Lung microvascular endothelial cell (primary cell): ENCODE data around the gene CSTPP1. TPM values are rescaled to one million over a fixed set of nuclear protein-coding genes. Genes with fewer than 3 reads are reported as not detected.
A peak's percentile ranks its signal among the peaks of the same experiment; 100 is the strongest.

Experiments
- DNase-seq, 2 donors: peaks; one replicate each; pipeline versions ENCODE4 v3.0.0 to v3.0.0-alpha.2; 2010; ENCODE audit warnings: low read depth in 2 of 2
- total RNA-seq: library from RNA; depleted of rRNA; stranded (reverse); fragments of >200 nt; gene quantifications from 2 replicates; pipeline ENCODE4 v1.2.1, GENCODE V29; 2014

CSTPP1 gene
- 9.1 and 11.3 TPM in 2 replicates for total RNA-seq

DNA sequence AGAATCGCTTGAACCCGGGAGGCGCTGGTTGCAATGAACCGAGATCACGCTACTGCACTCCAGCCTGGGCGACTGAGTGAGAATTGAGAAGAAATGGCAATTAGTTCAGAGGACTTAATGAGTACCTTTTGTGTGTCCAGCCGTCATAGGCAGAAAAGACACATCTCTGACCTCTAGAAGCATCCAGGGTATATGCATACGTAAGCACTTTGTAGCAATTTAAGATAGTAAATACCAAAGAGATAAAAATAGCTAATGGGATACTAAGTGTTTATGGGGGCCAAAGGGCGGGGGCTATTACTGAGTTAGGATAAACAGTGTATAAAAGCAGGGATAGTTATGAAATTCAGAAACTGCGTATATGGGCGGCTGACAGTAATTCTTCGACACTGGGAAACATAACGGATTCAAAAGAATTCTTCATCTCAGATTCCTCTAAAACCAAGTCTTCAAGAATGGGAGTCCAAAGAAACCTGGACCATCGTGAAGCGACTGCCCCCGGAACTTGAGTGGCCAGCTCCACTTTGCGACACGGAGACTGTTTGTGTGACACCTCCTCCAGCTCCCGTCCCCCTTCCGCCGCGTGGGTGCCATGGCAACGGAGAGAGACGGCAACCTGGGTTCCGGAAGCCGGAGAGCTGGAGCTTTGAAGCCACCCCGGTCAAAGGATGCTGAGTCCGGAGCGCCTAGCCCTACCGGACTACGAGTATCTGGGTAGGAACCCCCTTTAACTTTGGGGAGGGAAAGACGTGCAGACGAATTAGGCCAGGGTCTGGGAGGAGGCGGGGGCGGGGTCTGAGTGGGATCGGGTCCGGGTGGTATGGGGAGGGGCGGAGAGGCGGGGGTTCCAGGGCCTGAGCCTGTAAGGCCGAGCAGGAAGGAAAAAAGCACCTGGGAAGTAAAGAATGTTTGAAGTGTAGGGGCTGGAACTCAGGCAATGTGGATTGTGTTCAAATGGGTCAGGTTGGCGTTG is at the start of gene CSTPP1:
CSTPP1 (plus strand) TSS at position 624 of the 973 bp plus-strand sequence; CDS start at position 669, 45 bp downstream.
- DNase-seq, result peak; percentile 92 to 94

DNA sequence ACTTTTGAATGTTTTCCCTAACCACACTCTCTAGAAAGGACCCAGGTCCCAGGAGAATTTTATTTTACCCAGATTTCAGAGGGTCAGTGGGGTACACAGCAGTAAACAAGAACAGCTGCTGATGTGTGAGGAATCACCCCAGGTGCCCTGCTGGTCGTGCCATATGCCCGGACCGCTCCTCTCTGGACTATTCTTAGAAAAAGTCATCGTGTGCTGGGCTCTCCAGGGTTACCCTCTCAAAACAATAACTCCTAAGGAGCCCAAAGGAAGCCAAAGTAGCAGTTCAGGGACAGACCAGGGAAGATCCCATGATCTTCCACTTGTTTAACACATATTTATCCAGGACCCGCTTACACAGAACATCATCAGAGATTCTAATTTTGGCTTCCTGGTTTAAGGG is 47.9 kb upstream of the CSTPP1 start:
- no peak for DNase-seq

GRCh38 chr11:46889251-46889650 is 47.3 kb upstream of the CSTPP1 start:
- no peak for DNase-seq

DNA sequence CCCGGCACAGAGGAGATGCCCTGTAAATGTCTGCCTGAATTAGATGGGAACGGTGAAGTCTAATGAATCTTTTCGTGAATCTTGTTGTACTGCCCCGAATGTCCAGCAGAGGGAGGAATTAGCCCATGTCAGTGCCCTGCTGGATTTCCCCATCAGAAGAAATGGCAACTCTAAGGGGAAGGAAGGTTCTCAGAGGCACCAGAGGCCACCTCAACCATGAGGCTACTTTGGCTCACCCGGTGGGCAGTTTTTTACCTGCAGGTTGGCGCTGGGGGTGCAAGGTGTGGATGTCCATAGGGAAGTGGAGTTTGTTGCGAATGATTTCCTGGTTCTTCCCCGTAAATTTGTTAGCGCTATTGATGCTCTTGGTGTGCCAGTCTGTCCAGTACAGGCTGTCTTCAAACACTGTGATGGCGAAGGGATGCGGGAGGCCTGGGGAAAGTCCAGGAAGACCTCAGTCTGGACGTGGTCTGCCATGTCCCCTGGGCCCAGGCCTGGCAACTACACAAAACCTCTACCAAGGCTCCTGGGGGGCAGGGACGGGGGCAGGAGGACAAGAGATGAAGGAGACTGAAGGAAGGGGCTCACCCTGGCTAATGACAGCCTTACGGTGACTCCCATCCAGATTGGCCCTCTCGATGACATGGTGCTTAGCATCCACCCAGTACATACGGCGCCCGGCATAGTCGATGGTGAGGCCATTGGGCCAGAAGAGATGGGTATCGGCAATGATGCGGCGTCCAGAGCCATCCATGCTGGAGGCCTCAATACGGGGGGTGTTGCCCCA is 46.7 kb upstream of the CSTPP1 start:
- DNase-seq, result peak; percentile 72 to 80

DNA sequence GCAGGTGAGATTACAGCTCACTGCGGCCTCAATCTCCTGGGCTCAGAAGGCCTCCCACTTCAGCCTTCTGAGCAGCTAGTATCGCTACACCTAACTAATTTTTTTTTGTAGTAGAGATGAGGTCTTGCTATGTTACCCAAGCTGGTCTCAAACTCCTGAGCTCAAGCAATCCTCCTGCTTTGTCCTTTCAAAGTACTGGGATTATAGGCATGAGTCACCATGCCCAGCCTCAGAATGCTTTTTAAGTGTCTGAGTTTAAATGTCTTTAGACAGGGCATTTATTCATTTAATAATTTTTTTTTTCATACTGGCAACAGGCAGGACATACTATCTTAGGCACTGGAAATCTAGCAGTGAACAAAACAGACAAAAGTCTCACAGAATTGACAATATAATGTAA is 45.9 kb upstream of the CSTPP1 start:
- DNase-seq, result no peak

DNA sequence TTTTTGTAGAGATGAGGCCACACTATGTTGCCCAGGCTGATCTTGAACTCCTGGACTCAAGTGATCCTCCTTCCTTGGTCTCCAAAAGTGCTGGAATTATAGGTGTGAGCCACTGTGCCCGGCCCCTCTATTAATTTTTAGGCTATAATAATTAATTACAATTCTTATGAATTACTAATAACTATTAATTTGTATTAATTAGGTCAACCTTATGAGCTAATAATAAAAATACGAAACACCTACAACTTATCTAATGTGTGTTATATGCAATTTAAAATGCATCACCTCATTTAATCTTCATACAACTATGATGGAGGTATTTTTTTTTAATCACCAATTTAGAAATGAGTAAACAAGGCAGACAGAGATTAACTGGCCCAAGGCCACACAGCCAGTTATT is 44.5 kb upstream of the CSTPP1 start:
- no peak for DNase-seq

GRCh38 chr11:46892838-46893237 is 43.7 kb upstream of the CSTPP1 start:
- no peak for DNase-seq

- DNase-seq, result no peak
Measured at GRCh38 chr11:46894506-46894905, 42.1 kb upstream of the CSTPP1 start.

DNA sequence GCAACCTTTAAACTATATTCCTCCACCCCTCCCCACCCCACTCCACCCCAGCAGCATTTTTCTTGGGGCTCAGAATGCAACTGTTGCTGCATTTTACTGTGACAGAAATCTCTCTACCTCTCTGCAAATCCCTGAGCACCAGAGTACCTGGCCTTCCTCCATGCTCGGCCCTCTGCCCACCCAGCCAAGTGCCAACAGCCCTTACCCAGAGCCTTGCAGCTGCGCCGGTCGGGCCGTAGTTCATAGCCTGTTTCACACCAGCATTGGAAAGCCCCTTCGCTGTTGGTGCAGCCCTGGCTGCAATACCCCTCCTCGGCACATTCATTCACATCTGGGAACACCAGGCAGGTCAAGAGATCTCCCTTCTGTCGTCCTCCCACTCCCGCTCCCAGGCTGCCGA is 41.6 kb upstream of the CSTPP1 start:
- DNase-seq, result no peak

DNA sequence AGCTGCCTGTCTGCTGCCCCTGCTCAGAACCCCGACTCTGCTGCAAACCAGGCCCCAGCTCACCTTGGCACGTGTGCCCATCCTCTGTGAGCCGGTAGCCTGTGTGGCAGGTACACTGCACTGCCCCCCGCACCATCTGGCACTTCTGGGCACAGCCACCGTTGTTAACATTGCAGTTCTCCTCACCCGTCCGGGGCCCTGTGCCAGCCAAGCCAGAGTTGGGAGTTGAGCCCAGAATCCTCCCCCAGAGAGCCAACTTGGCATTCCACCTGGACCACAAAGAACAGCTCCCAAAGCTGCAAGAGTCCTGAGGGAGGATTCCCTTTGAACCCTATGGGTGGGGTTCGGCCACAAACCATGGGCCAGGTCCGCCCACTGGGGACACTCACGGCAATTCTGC is 40.7 kb upstream of the CSTPP1 start:
- DNase-seq, result no peak

DNA sequence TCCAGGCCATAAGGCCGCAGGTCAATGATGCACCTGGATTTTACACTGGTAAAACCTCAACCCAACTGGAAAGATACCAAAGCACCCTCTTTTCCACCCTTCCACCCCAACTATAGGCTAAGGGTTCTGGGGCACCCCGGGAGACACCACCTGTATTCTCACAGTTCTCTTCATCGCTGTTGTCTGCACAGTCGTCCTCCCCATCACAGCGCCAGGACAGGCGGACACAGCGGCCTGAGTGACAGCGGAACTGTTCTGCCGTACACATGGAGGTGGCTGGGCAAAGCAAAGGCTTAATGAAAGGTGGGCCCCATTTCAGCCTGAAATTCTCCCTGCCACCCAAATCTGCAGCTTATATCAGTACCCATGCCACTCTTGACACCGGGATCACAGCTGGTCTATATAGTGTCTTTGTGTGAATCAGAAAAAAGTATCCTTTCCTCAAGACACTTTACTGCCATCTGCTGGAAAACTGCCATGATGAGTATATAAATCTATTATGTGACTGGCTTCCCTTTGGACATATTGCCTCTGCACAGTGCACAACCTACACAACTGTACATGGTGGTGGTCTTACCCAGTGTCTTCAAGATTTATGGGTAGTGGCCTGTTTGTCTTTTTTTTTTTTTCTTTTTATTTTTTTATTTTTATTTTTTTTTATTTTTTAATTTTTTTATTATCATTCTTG is 39.7 kb upstream of the CSTPP1 start:
- DNase-seq, result peak; percentile 14 to 65

DNA sequence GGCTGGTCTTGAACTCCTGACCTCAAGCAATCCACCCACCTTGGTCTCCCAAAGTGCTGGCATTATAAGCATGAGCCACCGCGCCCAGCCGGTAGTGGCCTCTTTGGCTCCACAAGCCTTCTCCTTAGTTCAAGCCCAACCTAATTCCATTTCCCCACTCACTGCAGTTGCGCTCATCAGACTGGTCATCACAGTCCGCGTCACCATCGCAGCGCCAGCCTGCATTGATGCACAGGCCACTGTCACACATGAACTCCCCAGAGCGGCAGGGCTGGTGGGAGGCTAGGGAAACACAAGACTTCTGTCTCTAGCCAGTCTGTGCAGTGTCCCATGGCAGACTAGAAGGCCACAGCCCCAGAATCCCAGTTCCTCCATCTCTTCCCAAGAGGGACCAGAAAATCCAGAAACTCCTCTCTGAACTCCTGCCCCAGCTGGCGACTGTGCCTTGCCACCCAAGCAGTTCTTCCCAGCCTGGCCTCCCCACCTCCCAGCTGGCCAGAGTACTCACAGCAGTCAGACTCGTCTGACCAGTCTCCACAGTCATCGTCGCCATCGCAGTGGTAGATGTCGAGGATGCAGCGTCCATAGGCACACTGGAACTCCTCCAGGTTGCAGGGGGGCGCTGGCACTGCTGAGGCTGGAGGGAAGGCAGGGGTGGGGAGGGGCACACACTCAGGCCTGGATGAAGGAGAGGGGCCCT is 38.0 kb upstream of the CSTPP1 start:
- DNase-seq, result no peak

GRCh38 chr11:46899501-46900025 is 37.0 kb upstream of the CSTPP1 start:
- no peak for DNase-seq

- DNase-seq, result no peak
Measured at GRCh38 chr11:46900091-46900746, 36.3 kb upstream of the CSTPP1 start.

DNA sequence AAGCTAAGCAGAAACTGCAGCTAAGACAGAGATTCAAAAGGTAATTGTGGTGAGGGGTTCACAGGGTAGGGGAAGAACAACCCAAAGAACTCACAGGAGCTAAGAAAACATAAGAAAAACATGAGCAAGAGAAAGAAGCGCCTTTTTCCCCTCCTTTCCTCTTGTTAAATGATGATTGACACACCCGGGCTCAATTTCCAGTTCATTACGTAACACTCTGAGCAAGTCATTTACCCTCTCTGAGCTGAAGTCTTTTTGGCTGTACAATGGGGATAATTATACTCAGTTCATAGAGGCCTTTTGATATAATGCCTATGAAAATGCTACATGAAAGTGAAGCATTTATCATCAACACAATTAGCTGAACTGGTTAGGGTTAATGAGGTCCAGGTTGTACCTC is 35.4 kb upstream of the CSTPP1 start:
- DNase-seq, result no peak

DNA sequence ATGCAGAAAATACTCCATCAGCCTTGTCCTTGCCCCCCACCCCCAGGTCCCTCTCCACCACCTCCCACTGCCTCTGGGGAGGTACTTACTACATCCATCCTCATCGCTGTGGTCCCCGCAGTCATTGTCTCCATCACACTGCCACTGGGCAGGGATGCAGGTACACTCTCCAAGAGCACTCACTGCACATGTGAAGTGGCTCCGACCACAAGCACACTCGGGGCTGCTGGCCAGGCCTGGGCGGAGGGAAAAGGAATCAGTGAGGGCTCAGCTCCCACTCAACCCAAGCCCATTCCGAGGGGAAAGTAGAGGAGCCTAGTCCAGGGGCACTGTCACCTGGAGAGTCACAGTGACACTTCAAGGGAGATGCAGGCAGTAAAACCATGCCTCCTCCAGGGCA is 33.9 kb upstream of the CSTPP1 start:
- no peak for DNase-seq

DNA sequence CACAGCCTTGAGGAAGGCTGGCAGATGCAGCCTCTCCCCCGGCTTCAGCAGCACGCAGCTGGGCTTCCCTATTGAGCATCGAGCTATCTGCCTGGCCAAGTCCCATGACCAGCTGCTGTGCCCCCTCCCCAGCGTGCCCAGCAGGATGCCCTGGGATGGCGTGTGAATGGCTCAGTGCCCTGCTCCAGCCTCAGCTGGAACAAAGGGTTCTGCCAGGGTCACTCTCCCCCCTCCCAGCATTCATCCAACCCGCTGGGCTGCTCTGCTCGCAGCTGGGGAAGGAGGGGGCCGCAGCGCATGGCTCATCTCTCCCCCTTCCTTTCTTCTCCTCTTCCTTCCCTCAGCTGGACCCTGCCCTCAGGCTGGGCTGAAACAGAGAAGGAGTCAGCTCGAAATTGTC is 32.7 kb upstream of the CSTPP1 start:
- no peak for DNase-seq

- DNase-seq, result no peak
Measured at GRCh38 chr11:46905806-46906205, 30.8 kb upstream of the CSTPP1 start.

GRCh38 chr11:46906609-46907041 is 29.9 kb upstream of the CSTPP1 start:
- DNase-seq, result peak; percentile 18 to 45

DNA sequence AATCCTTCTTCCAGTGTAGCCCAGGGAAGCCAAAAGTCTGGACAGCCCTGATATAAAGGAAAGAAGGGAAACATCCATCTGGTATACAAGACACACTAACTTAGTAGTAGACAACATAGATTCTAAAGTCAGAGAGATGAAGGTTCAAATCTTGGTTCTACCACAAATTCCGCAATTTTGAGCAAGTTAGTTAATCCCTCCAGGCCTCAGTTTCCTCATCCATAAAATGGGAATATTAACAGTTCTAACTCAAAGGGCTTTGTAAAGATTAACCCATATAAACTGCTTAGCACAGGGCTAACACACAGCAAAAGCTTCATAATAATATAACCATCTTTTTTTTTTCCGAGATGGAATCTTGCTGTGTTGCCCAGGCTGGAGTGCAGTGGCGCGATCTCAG is 29.0 kb upstream of the CSTPP1 start:
- no peak for DNase-seq
